GM19351 (cell line): Measurements from ENCODE around the gene DLG2.

Source experiments
- ATAC-seq: cut with Tn5 transposase; IDR thresholded peaks from one replicate; pipeline ENCODE4 v1.9.1; 2021; ENCODE audit warnings: mild to moderate bottlenecking, moderate library complexity; ENCODE audit not compliant: unreplicated experiment

DLG2 gene

DNA sequence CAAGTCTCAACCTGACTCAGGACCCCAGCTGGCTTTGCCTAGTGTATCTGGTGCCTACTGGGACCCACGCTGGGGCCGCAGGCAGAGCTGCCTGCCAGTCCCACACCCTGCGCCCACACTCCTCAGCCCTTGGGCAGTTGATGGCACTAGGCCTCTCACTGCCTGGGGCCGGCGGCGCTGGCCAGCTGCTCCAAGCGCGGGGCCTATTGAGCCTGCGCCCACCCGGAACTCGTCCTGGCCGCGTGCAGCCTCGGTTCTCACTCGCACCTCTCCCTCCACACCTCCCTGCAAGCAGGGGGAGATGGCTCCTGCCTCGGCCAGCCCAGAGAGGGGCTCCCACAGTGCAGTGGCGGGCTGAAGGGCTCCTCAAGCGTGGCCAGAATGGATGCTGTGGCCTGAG is 1432.4 kb downstream of the DLG2 start:
- no peak for ATAC-seq

GRCh38 chr11:84193706-84194105 is 1433.4 kb downstream of the DLG2 start:
- peak; percentile 73 for ATAC-seq

- no peak for ATAC-seq
These were observed 1438.6 kb downstream of the DLG2 start for GRCh38 chr11:84188521-84188920.

- ATAC-seq, result no peak
These were observed 1454.1 kb downstream of the DLG2 start for GRCh38 chr11:84173078-84173477.

DNA sequence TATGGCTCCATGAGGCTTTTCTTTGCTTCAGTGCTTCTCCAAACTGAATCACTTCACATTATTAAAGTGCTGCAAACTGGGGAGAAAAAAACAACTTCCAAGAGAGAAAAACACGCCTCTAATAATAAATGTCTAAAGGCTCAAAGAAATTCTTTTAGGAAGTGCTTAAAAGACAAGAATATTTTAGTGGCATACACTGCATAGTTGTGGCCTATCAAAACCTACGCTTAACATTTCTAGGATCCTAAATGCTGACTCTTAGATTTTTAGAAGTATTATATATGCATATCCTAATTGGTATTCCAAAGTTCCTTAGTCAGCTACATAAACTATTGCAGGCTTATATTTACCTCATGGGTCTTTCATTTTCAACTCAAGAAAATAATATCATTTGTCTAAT is 1462.0 kb downstream of the DLG2 start:
- no peak for ATAC-seq

DNA sequence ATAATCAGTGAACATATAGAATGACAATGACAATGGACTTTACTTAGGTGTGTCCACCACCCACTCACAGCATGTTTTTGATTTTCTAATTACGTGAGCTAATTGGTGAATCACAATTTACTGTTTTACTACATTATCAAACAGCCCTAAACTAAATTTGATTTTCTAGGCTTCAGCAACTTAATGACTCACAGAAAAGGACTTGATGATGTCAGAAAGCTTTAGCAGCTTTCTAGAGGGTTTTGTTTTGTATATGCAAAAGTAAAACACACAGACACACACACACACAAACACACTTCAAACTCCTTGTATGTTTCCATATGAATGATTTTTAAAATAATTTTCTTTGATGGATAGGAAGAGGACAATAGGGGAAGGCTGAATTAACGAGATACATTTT is 1462.4 kb downstream of the DLG2 start:
- no peak for ATAC-seq

DNA sequence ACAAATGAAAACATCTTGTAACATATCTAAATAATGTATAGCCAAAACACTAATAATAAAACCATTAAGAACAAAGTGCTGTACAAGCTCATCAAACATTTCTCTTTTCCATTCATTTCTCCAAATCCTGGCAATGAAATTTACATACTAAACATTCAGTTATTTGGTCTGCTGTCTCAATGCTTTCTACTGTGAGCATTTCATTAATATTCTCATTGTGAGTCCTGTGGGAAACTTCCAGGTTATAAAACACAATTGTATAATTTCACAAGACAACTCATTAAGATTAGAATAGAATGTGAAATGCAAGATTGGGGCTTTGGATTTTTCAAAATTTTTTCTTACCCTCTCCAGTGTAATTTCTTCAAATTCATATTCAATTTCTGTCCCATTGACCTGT is 1464.0 kb downstream of the DLG2 start:
- no peak for ATAC-seq

- no peak for ATAC-seq
These were observed 1469.5 kb downstream of the DLG2 start for GRCh38 chr11:84157639-84158038.

- ATAC-seq, result no peak
These were observed 1480.3 kb downstream of the DLG2 start for GRCh38 chr11:84146826-84147225.

- ATAC-seq, result no peak
These were observed 1481.4 kb downstream of the DLG2 start for GRCh38 chr11:84145616-84146185.

DNA sequence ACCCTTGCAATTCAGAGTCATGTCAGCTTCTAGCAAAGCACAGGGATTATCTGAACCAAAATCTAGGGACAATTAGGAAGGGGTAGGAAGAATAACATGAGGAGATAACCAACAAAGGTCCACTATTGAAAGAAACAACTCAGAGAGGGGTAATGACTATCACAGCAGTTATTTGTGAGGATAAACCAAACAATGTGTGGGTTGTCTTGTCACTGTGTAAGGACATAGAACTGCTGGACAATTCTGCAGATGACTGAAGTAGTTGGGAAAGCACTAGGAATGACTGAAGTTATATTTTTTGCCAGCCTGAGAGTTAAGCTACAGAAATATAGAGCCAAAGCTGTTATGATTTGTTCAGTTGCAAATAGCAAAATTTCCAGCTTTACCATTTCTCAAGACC is 1482.6 kb downstream of the DLG2 start:
- no peak for ATAC-seq

DNA sequence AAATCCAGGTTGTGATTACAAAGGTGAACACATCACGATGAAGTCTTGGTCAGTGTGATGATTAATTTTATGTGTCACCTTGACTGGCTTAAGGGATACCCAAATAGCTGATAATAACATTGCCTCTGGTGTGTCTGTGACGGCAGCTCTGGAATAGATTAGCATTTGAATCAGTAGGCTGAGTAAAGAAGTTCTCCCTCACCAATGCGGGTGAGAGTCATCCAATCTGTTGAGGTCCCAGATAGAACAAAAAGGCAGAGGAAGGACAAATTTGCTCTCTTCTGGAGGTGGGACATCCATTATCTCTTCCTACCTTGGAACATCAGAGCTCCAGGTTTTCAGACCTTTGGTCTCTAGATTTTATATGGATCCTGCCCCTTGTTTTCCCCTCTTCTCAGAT is 1484.7 kb downstream of the DLG2 start:
- no peak for ATAC-seq

DNA sequence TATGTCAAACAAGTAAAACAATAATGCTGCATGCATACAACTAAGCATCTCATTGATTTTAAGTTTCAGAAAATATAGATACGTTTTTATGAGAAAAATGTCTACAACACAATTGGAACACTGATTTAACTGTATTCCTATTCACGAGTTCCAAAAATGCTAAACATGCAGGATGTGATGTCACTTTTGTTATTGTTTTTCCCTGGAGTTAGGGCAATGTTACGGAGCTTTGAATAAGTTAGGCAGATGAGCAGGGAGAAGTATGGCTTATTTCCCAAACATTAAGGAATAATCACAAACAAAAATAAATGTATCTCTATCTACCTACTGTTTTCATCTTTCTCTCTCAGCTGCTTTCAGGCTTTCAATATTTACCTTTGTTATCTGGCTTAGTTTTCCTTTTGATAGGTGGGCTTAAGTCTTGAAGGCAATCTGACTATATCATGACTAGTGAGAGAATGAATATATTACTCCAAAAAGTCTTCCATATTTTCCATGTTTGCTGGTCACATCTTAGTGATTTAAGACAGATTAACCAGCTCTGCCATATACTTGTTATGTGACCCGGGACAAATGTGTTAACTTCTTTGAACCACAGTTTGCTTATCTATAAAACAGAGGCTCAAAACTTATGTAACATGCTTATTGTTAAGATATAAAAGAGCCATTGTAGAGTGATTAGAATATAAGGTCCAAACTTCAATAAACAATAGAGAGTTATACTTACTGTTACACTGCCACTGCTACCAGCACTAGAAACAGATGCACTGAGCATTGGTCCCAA is 1486.6 kb downstream of the DLG2 start:
- no peak for ATAC-seq

DNA sequence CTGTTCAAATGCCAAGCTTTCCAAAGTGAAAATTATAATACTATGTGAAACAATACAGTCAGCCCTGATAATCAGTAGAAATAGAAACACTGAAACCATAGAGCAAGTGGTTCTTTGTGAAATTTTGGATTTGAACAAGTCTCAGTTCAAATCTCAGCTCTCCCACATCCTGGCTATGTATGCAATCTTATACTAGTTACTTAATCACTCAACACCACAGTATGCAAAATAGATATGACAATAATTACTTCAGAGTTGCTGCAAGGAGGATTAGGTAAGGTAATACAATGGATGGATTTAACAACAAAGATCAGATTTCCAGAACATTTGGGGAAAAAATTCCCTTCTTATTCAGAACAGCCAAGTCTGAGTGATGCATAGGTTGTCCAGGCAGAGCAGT is 1489.2 kb downstream of the DLG2 start:
- no peak for ATAC-seq

GRCh38 chr11:84137505-84137904 is 1489.6 kb downstream of the DLG2 start:
- ATAC-seq, result no peak

DNA sequence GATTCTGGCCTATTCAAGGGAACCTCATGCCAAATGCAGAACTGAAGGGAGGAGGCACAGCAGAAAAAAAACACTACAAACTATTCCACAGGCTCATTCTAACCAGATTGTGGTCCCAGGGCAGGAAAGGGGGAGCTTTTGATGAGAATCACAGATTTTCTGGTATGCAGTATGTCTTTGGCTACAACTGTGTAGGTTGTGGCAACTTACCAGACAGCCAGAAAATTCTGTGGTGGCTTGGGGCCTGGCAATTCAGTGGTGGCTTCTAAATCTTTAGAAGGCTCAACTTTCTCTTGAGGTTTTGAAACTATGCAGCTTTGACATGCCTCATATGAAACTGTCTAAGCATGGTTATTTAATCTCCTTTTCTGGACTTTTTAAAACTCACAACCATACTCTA is 1490.2 kb downstream of the DLG2 start:
- no peak for ATAC-seq

DNA sequence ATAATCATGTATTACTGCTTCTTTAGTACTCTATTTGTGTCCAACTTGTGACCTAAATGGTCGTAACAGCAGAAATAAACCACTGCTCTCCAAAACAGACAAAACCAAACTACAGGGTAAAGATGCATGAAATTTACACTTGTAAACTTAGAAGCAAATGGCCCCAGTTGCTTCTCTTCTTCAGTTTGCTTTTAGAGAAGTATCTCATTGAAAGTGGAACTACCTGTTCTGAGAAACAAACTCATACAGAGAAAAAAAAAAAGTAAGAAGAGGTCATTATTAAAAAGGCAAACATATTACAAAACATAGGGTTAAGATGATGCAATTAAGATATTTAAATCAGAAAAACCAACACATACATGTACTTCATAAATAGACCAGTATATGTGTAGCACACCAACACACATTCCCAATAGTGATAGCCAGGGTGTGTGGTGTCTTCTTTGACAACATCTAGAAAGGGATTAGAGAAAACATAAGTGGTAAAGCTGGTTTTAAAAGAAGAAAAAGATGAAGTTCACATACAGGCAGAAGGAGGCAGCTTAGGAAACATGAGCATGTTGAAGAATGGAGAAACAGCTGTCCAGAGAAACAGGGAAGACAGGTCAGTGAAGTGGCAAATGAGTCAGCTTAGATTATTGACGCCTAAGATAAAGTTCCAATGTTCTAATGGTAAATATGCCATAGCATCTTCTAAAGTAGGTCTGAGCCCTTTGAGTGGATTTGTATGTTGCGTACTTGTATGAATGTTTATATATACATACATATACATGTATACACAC is 1496.3 kb downstream of the DLG2 start:
- peak; percentile 73 for ATAC-seq

DNA sequence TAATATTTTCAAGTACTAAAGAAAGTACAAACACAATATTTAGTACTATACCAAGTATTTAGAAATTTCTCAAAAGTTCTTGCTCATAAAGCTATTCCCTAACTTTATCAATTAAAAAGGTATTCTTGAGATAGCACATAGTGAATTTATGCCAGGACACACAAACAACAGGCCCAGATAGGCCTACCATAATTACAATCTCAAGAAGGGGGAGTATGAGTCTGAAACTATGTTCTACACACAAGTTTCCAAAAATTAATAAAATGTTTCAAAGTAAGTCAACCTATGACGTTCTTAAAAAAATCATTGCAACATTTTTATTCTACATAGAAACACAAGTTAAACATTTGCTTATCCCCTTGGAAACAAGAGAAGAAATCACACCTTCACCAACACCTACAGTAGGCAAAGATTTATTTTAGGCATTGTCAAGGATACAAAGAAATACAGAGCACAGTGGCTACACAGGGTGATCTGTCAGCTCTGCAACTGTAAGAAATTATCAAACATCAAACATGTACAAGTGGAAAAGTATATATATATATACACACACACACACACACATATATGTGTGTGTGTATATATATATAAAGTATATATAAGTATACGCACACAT is 1497.1 kb downstream of the DLG2 start:
- peak; percentile 20 for ATAC-seq

DNA sequence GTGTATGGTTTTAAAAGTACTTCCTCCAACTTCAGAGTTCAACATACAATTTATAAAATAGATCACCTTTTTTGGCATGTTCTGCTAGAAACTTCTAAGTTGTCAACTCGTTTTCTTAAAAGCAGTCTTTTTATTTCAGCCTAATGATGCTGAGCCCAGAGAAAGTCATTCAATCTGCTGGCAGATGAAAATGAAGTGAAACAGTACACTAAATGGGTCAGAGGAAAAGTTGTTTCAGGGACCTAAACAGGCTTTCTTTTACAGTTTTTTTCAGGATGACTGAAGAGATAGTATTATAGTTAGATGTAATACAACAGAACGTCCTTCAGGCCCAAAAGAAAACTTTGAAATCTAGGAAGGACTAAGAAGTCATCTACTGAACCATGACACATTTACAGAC is 1498.3 kb downstream of the DLG2 start:
- ATAC-seq, result no peak

DNA sequence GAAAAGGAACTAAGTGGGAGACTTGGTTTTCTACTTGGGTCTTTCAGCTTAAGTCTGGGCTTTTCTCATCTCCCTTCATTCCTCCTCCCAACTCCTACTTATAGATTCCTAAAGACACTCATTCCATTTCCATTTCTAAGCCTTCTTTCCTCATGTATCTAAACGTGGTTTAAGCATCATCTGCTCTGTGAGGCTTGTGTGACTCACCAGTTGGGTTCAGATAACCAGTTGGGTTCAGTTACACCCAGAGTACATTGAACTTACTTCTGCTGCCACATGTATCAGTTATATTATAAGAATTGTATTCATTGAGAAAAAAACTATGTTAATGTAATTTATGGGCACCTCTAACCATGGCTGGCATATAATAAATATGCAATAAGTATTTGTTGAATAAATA is 1509.8 kb downstream of the DLG2 start:
- ATAC-seq, result no peak

DNA sequence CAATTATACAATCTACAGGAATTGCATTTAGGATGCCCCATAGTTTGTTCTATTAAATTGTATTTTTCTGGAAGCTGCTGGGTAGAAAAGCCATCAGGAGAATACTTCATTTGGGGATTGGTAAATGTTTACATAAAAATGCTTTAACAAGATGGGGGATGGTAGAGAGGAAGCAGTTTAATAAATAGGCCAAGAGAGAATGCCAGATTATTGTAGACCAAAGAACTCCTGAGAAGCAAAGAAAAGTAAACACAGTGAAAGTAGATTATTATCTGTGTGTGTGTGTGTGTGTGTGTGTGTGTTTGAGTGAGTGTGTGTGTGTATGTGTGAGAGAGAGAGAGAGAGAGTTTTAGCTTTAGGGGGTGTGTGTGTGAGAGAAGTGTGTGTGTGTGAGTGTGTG is 1520.6 kb downstream of the DLG2 start:
- ATAC-seq, result no peak

GRCh38 chr11:84105148-84105547 is 1522.0 kb downstream of the DLG2 start:
- no peak for ATAC-seq
